NCI-H510A treated with DMSO at 0.1 percent for 48 hours (cell line): ENCODE results near the gene HNRNPDL.
"Not testable (repeated sequence)": the region's sequence is repeated elsewhere in the genome, so short reads cannot be mapped to it uniquely, and the experiment has no call there.

Source experiments
- DNase-seq: peaks from one replicate; lab custom pipeline; 2025; lab: John Stamatoyannopoulos, UW

HNRNPDL gene

DNA sequence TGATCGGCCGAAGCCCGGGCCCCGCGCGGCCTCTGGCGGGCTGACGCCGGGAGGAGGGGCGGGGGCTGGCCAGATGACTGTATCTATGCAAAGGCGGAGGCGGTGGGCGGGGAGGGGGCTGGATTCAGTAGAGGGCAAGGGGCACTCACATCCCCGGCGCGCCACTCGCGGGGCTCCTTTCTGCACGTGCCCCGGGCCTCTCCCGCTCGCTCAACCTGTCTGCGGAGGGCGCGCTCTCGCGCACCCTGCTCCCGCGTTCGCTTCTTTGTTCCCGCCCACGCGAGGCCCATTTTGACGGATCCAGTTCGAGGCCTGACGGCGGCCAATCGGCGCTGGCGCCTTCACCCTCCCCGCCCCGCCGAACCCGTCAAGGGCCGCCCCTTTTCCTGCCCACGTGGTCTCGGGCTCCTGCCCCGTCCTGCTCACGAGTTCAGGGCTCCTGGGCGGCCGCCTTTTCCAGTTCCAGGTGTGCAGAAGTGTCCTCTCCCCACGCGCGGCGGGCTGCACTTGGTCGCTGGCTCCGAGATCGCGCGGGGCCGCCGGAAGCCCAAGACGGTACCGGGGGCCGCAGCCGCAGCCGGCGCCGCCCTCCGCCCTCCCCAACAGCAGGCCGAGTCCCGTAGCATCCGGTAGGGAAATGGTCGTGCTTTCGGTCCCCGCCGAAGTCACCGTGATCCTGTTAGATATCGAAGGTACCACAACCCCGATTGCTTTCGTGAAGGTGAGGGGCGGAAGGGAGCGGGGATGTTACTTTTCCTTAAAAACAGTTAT is at the start of gene HNRNPDL, which contains the start of gene ENOPH1:
Gene HNRNPDL, minus strand, starts transcription at position 270 of the 771 bp plus-strand sequence. CDS start 772 bp downstream, outside the sequence.
Gene ENOPH1, plus strand, starts transcription at position 398 of the 771 bp plus-strand sequence. Its CDS starts 240 bp downstream, at position 638.
- DNase-seq: peak; percentile 95

DNA sequence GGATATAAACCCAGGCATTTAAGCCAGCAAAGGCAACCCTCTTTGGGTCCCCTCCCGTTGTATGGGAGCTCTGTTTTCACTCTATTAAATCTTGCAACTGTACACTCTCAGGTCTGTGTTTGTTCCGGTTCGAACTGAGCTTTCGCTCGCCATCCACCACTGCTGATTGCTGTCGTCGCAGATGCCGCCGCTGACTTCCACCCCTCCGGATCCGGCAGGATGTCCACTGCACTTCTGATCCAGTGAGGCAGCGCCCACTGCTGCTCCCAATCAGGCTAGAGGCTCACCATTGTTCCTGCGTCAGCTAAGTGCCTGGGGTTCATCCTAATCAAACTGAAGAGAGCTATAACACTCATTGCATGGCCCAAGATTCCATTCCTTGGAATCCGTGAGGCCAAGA is 49.3 kb upstream of the HNRNPDL start:
- DNase-seq: no peak

DNA sequence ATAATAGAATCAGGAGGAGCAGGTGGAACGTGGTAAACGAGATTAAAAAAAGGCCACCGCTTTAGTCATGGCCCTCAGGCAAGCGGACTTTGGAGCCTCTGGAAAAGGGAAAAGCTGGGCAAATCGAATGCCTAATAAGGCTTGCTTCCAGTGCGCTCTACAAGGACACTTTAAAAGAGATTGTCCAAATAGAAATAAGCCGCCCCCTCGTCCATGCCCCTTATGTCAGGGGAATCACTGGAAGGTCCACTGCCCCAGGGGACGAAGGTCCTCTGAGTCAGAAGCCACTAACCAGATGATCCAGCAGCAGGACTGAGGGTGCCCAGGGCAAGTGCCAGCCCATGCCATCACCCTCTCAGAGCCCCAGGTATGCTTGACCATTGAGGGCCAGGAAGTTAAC is 47.2 kb upstream of the HNRNPDL start:
- DNase-seq: not testable (repeated sequence)

DNA sequence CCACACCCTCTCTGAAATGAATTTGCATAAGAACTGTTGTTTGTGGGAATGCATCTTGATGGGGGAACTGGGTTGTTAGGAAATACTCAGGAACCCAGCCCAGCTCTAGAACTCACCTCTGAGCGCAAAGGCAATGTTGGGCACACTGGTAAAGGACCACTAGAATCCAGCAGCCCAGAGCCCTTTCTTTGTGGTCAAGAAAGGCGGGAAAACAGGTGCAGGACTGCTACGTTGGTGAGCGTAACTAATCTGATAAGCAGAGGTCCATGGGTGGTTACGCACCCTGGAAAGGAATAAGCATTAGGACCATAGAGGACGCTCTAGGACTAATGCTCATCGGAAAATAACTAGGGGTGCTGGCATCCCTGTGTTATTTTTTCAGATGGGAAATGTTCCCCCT is 45.7 kb upstream of the HNRNPDL start:
- not testable (repeated sequence) for DNase-seq

DNA sequence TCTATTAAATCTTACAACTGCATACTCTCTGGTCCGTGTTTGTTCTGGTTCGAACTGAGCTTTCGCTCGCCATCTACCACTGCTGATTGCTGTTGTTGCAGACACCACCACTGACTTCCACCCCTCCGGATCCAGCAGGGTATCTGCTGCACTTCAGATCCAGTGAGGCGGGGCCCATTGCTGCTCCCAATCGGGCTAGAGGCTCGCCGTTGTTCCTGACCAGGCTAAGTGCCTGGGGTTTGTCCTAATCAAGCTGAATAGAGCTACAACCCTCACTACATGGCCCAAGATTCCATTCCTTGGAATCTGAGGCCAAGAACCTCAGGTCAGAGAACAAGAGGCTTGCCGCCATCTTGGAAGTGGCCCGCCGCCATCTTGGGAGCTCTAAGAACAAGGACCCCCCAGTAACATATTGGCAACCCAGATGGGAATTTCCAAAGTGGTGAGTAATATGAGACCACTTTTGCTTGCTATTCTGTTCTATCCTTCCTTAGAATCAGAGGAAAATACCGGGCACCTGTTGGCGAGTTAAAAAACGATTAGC is 43.4 kb upstream of the HNRNPDL start:
- DNase-seq: no peak

DNA sequence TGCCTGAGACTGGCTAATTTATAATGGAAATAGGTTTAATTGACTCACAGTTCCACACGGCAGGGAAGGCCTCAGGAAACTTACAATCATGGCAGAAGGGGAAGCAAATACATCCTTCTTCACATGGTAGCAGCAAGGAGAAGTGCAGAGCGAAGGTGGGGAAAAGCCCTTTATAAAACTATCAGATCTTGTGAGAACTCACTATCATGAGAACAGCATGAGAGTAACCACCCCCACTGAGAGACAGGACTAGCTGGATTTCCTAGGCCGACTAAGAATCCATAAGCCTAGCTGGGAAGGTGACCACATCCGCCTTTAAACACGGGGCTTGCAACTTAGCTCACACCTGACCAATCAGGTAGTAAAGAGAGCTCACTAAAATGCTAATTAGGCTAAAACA is 42.8 kb upstream of the HNRNPDL start:
- DNase-seq: not testable (repeated sequence)

DNA sequence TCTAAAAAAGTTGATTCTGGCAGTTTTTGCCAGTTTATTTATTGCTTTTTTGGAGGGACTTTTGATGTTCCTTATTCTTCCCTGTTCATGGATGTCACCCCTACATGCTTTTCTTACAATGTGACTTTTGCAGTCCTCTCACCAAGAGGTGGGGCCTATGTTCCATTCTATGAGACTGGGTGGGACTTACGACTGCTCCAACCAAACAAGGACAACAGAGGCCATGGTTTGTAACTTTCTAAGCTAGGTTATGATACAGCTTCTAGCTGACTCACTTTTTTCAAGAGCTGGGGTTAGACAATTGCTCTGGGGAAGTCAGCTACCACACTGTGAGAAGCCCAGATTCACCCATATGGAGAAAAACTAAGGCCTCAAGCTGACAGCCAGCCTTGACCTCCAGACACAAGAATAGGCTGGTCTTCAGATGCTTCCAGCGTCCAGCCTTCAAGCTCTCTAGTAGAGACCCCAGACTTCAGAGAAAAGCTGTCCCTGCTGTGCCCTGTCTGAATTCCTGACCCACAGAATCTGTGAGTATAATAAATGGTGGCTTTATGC is 39.6 kb upstream of the HNRNPDL start:
- DNase-seq: no peak

DNA sequence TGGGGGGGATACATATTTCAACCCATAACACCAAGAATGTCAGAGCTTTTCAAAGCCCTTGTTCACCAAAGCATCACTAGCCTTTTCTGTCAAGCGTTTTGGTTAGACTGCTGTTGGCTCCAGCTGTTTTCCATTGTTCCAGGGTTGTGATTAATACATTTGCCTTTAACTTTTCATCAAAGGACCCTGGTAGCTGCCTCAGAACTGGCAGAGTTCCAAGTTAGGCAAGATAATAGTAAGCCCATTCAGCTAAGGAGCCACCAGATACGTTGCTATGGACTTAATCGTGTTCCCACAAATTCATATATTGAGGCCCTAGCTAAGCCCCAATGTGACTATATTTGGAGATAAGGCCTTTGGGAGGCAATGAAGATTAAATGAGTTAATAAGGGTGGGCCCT is 37.2 kb upstream of the HNRNPDL start:
- DNase-seq: no peak

DNA sequence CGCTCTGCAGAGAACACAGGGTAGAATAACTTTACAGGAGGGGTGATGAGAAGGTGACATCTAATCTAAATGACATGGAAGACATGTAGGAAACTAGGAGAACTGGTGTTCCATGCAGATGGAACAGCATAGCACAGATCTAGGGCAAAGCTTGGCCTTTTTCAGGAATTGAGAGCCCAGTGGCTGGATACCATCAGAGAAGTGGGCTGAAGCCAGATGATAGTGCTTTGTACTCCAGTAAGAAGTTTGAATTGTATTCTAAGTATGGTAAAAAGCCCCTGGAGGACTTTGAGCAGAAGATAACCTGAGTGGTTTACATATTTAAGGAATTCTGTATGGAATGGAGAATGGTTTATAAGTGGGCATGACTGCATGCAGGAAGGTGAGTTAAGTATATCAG is 33.0 kb upstream of the HNRNPDL start:
- DNase-seq: no peak

DNA sequence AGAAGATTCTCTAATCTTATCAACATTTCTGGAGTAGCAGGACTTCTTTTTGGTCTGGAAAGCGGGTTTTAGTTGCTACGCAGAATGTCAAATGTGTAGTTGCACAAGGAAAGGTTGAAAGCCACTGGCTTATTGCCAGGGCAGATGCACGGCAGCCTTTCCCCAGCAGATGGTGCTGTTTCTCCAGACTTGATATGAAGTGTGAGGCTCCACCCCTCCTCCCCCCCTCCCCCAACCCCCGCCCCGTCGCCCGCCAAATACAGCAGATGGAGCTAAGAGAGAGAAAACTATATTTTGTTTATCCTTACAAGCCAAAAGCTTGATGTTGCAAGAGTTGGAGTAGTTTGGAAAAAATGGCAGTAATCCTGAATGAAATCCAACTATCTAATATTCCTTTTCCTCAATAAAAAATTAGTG is 32.2 kb upstream of the HNRNPDL start:
- peak; percentile 91 for DNase-seq

DNA sequence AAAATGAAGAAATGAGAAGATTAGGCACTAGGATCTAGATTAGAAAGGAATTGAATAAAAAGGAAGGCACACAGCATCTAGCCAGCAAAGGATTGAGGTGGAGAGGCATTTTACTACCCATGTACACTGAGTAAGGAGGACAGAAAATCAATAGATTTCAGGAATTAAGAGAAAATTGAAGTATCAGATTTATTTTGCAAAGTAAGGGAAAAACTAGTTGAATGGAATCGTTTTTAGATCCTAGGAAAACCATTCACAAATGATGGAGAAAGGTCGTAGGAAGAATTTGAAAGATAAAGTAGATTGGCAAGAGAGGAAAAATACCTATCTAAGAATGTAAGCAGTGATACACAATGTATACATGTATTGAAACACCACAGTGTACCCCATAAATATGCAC is 31.4 kb upstream of the HNRNPDL start:
- no peak for DNase-seq

DNA sequence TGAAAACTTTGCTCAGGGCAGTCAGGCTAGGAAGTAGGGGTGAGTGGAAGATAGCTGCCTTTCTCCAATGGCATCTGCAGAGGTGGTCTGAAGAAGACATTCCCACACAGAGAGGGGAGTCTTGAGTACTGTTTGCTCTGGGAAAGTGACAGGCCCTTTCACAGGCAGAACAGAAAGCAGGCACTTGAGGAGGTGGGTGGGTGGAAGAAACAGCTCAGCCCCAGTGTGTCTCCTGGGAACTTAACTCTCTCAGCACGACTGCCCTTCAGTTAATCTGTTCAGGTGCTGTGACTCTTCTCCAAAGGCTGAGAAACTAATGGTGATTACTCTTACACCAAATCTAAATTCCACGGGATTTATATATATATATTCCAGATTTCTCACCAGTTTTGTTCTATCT is 28.5 kb upstream of the HNRNPDL start:
- DNase-seq: no peak

DNA sequence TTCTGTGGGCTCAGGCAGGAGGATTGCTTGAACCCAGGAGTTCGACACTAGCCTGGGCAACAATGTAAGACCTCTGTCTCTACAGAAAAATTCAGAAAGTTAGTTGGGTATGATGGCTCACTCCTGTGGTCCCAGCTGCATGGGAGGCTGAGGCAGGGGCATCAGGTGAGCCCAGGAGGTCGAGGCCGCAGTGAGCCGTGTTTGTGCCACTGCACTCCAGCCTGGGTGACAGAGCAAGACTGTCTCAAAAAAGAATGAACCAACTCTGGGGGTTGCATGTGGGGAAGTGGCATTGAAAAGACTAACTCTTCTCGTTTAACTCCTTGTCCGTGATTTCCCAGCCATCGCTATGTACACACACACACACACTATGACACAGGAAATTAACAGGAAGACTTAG is 27.0 kb upstream of the HNRNPDL start:
- DNase-seq: no peak

DNA sequence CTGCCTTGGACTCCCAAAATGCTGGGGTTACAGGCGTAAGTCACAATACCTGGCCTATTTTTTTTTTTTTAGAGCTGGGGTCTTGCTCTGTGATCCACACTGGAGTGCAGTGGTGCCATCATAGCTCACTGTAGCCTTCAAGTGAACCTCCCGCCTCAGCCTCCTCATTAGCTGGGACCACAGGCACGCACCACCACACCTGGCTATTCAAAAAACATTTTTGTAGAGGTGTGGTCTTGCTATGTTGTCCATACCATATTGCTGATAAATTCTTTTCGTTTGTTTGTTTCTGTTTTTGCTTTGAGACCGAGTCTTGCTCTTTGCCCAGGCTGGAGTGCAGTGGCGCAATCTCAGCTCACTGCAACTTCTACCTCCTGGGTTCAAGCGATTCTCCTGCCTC is 21.8 kb upstream of the HNRNPDL start:
- DNase-seq: no peak

DNA sequence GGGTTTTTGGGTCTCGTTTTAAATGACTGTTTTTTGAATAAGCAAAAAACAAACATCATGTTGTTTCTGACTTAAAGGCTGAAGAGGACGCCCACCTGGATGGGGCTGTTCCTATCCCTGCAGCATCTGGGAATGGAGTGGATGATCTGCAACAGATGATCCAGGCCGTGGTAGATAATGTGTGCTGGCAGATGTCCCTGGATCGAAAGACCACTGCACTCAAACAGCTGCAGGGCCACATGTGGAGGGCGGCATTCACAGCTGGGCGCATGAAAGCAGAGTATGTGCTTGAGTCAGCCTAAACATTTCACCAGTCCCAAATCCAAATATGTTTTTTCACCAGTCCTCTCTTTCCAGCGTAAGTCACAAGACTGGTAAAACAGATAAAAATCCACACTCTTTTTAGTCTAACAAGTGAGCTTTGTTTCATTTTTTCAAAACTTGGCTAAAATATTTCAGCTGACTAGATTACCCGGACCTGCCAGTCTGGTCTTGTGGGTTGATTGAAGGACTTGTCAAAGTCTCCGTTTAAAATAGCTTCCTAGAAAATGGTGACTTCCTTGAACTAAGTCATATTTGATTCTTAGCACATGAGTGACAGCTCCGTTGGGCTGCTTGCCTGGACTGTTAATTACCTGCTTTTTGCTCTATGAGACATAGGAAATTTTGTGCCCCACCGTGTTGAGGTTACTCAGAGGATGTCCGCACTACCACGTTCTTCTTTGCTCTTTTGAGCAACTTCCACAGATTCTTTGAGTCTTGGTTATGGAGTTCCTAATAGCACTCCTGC is 20.9 kb upstream of the HNRNPDL start:
- DNase-seq: no peak

DNA sequence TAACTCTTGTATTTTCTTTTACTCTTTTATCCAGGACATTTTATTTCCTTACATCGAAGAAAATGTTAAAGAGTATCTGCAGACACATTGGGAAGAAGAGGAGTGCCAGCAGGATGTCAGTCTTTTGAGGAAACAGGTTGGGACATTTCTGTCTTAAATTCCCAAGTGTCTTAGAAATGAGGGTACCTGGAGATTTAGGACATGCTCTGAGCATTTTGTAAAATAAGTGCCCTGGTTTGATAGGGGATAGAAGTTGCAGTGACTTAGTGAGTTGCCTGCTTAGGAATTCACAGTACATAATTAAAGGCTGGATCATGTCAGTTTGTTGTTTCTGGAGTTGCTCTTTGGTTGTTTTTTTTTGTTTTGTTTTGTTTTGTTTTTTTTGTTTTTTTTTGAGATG is 17.6 kb upstream of the HNRNPDL start:
- DNase-seq: no peak

DNA sequence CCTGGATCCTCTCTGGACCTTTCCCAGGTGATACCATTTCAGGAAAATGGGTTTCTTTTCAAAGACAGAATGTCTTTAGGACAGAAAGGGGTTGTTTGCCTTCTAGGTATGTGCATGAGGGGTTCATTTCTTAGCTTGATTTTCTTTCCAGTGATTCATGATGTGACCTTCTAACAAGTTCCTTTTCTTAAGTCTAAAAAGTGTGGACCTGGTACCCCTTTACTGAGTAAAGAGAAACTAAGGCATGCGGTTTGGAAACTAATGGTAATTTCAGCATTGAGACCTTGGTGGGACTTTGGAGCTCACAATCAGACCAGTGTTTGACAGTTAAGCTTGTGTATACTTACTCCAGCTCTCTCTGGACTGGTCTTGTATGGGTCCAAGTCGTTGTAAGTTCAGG is 8.8 kb upstream of the HNRNPDL start:
- no peak for DNase-seq

DNA sequence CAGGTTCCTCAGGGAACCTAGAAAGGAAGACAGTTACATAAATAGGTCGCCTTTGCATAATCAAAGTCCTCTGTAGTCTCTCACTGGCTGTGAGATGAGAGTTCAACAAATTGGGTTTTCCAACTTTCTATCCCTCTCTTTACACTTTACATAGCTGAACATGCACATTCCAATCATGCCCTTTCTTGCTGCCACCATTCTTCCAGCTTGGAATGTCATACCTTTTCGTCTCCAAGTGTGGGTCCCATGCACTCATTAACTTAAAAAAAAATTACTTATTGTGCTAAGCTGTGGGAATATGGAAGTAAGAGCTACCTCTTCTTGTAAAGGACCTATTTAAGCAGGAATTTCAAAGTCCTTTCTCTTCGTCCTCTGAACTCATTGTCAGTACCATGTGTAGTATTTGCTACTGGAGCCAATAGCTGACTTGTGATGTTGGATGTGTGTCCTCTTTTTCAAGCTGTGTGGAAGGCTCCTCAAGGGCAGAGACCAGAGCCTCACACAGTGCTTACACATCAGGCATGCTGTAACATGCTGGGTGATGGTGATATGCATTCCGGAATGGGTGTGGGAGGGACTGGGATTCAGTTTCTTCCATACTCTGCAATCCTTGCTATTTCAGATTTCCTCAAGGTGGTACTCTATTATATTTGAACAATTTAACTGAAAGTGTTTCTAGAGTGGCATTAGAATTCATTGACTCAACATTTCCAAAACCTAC is 7.2 kb upstream of the HNRNPDL start:
- DNase-seq: no peak

DNA sequence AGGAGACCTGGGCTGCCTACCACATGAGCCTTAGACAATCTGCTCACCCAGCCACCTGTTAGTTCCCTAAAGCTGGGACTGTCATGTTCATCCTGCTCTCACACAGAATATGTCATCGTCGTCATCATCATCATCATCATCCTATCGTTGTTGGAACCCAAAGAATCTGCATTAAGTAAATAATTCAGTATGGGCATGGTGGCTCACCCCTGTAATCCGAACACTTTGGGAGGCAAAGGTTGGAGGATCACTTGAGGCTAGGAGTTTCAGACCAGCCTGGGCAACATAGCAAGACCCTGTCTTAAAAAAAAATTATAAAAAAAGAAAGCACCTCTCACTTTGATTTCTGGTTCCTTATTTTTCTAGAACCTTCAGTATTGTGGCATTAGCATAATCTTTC is 6.5 kb upstream of the HNRNPDL start:
- DNase-seq: no peak

DNA sequence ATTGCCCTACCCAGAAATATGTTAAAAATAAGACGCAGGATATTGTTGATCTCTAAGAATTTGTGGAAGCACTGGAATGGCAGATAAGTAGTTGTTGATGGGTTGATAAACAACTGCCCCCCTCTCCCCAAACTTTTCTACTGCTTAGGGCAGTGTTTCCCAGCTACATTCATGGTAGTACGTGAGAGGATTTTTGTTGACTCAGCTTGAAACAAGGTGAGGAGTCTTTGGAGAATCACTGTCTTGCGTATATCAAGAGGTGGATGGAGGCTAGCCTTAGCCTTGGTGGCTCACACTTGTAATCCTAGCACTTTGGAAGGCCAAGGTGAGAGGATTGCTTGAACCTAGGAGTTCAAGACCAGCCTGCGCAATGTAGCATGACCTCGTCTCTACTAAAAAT is 5.9 kb upstream of the HNRNPDL start:
- no peak for DNase-seq

DNA sequence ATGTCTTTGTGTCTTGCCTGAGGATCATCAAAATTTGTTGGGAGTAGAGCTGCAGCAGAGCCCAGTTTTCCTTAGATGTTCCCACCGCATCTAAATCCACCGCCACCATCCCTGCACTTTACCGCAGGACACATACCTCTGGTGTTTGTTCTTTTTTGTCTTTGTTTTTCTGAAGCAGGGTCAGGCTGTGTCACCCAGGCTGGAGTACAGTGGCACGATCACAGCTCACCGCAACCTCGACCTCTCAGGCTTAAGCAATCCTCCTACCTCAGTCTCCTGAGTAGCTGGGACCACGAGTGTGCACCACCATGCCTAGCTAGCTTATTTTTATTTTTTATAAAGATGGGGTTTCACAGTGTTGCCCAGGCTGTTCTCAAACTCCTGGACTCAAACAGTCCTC is 4.7 kb upstream of the HNRNPDL start:
- DNase-seq: no peak

DNA sequence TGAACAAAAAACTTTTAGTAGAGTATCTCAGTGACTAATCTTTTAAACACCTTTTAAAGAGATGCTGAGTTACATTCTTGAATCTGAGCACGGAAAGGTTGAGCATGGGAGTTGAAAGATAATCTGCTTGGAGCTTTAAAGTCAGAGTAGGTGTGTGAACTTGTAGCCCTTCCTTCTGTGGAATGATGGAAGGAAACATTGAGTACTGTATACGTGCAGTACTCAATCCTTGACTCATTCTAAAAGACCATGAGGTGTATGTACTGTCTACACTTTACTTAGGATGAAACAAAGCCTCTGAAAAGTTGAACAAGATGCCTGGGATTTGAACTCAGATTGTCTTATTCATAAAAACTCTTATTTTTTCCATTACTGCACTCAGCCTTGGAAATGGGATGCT is 3.5 kb upstream of the HNRNPDL start:
- DNase-seq: no peak
